Stimulated activated CD4-positive, alpha-beta T cell treated with anti-CD3 and anti-CD28 coated beads, Interleukin-12 subunit alpha, Interleukin-12 subunit beta, amount 100 ng/mL, for 4 hours (primary cell): ENCODE data around the gene PNPLA8.
"Not testable (repeated sequence)": the region's sequence is repeated elsewhere in the genome, so short reads cannot be mapped to it uniquely, and the experiment has no call there.

Experiments
- DNase-seq: peaks from one replicate; pipeline ENCODE4 v3.0.0-alpha.2; 2020

Gene PNPLA8

DNA sequence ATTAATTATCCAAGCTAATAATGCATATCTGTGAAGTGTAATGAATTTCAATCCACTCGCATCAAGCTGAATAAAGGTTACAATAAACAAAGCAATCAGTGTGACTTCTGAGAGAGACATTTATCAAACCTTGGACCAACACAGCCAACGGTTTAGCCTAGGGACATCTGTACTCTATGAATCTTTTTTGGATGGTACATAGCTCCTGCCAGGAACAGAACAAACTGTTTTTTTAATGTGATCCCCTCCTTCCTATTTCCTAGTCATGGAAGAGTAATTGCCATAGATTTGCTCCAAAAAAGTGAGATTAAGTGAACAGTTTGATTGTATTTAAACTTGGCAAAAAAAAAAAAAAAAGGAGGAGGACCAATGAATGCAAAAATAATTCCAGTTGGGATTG lies 58.5 kb downstream of the PNPLA8 start:
- no peak for DNase-seq

DNA sequence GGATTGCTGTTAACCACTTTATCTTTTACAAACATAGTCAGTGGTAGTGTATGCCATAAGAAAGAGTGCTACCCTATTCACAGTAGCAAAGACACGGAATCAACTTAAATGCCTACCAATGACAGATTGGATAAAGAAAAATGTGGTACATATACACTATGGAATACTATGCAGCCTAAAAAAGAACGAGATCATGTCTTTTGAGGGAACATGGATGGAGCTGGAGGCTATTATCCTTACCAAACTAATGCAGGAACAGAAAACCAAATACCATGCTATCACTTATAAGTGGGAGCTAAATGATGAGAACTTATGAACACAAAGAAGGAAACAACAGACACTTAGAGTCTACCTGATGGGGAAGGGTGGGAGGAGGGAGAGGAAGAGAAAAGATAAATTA lies 59.6 kb downstream of the PNPLA8 start:
- not testable (repeated sequence) for DNase-seq

DNA sequence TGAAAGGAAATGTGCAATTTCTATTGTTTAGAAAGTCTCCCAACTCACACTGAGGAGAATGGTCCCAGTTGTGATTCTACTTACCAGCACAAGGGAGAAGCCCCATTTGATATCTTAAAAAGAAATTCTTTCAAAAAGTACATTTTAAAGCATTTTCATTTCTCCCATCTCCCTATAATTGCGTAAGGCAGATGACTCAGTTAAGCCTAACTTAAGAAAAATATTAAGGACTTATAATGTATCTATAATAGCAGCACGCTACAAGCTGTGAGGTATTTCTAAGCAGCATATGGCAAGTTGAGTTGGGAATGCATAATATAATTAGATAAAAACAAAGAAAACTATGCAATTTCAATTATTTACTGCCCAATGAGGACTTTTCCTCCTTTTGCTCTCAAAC lies 61.2 kb downstream of the PNPLA8 start:
- no peak for DNase-seq

DNA sequence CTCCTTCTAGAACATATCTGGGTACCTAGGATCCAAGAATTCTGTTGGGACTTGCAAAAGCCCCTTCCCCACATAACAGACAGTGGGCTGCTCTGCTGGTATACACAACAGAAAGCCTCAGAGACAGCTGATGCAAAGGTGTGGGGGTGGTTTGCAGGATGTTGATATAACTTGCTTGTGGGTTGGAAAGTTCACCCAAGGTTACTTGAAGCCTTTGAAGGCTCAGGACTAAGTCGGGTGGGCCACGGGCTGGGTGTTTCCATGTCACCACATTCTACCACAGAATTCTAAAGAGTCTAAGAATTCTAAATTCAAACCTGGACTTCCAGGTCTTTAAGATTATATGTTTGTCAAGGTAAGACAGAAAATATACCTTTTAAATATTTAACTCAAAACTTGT lies 62.3 kb downstream of the PNPLA8 start:
- no peak for DNase-seq

DNA sequence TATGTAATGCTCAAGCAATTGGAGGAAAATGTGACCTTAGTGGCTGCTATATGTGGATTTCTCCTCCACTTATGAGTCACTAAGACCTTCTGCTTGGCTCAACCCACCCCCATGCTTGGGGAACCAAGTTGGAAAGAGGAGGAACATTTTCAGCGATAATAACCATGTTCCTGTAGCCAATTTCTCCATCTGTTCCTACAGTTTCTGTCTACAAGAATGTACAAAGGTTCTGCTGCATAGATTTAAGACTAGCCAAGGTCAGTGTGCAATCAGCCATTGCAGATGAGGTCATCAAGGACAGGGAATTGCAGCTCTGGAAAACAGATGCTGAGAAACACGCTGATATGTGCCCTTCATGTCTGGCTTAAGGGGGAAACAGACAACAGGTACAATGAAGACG lies 64.1 kb downstream of the PNPLA8 start:
- no peak for DNase-seq

DNA sequence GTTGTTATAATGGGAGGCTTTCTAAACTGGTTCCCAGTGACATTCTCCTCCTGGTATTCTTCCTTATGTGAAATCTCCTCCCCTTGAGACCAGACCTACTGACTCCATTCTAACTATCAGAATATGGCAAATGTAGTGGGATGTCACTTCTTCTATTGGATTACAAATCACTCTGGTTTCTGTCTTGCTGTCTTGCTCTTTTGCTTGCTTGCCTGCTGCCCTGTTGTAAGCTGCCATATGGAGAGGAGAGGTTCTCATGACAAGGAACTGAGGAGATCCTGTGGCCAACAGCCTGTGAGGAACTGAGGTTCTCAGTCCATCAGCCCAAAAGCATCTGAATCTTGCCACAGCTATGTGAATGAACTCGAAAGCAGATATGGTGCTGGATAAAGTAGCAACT lies 65.0 kb downstream of the PNPLA8 start:
- no peak for DNase-seq

DNA sequence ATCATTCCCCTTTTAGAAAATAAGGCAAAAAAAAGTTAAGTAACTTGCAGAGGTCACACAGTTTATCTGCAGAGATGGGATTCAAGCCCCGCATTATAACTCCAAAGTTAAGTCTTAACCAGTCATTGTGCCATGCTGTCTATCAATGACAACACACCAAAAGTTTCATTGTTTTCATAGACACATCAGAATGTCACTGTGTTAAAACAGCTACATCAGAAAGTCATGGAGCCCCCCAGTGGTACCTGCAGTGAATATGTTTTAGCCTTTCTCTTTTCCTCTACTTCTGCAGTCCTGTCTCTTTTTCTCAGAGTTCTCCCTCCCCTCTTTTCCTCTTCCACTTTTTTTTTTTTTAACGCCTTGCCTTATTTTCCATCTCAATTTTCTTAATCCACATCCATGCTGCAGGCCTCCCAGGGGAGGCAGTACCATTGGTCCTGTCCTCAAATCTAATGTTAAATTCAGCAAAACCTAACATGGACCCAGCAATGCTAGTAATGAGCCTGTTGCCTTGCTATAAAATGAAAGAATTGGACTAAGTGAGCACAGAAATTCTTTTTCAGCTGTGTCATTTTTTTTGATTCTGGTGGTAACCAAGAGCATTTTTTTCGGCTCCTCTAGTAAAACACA lies 65.9 kb downstream of the PNPLA8 start:
- no peak for DNase-seq

DNA sequence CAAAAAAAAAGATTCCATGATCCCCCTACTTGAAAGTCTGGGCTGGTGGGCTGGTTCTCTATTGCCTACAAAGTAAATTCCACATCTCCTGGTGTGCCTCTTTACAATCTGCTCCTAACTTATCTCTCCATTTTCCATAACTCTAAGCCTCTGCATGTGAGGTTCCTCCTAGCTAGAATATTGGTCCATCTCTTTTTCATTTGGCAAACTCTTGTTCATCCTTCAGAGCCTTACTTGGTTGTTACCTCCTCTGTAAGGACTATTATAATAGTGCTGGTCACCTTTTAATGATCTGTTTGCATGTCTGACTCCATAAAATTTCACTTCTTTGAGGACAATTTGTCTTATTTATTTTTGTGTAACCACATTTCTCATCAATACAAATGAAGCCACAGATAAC lies 68.1 kb downstream of the PNPLA8 start:
- DNase-seq, result no peak

DNA sequence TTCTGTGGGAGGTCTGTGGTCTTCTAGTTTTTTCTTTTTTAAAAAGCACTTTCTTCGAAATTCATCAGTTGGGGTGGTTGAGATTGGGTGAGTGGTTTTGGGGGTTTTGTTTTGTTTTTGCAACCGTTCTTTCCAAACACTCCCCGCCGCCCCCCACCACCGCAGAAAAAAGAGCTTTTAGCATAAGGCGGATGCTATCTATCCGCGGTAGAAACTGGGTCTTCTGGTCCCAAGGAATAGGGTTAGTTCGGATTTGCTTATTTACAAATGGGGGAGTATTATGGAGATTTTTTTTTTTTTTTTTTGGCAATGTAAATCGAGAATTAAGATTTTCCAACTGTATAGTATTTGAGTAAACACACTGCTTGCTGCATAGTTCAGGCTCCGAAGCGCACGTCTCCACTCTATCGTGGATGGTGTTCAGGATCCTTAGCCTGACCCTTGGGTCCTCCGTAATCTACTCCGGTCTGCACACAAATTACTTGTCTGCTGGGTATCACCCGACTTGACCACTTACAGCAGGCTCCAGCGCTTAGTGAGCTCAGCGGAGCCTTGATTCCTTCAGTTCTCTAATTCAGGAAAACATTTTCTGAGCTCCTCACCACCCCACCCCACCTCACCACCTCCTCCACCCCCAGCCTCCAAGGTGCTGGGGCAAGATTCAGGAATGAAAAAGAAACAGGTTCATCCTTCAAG lies 68.9 kb downstream of the PNPLA8 start:
- DNase-seq, result no peak

DNA sequence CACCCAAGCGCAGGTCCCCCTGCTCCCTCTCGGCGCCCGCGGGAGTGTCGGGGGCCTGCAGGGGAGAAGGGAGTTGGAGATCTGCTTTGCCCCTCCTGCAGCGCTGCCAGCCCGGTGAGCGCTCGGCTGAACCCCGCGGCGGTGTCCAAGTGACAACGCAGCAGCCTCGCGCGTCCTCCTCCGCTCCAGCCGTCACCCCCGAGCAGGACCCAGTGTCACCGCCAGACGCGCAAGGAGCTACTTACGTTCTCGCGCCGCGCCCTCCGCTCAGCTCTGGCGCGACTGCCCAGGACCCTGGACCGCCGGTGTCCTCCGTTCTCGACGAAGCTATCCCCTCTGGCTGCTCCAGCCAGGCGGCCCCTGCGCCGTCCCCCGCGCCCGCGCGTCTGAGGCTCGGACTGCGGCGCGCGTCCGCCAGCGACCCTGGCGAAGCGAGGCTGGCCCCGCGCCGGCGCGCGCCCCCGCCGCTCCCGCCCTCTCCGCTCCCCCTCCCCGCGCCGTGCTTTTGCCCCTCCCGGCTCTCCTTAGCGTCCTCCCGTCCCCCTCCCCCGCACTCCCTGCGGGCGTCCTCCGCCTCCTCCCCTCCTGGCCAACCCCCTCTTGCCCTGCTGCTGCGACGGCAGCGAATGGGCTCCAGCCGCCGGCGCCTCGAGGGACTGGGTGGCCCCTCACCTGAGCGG lies 69.8 kb downstream of the PNPLA8 start, which contains the start of gene NRCAM:
NRCAM (minus strand) TSS at position 439 of the 680 bp plus-strand sequence. CDS start 216,372 bp downstream, outside the sequence.
- DNase-seq, result peak; percentile 14

DNA sequence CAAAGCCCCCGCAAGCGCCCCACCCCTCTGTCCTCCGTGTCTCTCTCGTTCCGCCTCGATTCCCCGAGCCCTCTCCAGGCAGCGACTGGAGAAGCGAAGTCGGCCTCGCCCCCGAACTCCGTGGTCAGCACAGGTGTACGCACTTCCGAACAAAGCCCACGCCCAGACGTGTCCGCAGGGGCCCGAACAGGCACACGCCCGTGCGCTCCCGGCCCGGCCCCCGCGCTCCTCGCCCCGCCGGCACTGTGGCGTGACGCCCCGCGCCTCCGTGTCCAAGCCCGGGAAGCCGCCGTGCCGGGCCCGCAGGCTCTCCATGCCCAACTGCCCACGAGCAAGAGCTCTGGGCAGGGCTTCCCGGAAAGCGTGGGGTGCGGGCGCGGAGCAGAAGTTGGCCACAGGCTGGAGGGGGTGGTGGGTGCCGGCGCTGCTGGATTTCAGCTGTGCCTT lies 70.4 kb downstream of the PNPLA8 start:
- no peak for DNase-seq

DNA sequence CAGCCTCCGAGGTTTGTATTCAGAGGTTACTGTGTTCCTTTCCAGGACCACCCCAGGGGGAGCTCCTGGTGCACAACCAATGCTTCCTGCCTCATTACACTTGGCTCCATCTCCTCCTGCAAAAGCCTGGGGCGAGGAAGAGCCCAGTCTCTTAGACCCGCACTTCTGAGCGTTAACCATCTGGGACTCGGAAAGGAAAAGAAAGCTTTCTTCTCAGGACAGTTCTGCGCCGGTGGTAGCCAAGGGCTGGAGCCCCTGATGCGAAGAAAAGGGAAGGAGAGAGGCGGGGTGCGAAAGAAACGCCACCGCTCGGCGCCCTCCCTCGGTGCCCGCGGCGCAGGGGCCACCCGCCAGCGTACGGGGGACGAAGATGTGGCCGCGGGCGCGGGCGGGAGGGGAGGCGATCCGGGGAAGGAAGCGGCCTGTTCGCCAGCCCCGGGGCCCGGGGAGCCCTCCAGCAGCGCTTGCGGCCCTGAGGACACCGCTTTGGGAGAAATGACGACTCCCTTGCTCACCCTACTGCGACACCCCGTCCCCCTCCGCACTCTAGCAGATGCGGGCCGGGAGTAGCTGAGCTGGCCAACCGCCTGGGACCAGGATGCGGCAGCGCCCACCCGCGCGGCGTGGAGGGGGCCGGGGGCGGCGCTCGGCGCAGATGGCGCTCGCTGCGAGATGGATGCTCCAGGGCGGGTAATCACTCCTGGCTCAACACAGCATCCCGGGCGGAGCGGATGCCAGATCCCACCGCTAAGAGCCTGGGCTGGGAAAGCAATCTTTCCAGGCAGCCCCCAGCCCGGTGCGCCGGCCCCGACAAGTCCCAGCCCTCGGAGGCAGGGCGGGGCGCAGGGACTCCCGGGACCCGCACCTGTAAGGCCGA lies 71.0 kb downstream of the PNPLA8 start:
- DNase-seq, result peak; percentile 4

DNA sequence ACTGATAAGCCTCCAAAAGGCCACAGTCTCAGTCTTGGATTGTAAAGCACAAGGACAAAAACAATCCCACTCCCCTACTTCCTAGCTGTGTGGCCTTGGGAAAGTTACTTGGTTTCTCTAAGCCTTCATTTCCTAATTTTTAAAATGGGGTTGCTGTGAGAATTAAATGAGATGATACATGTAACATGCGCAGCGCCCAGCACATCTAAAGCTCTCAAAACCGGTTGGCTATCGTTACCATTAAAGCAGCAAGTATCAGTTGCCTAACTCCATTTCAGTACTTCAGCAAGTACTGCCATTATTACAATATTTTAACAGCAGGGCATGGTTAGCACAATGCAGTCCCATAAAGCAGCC lies 71.6 kb downstream of the PNPLA8 start:
- DNase-seq, result no peak

DNA sequence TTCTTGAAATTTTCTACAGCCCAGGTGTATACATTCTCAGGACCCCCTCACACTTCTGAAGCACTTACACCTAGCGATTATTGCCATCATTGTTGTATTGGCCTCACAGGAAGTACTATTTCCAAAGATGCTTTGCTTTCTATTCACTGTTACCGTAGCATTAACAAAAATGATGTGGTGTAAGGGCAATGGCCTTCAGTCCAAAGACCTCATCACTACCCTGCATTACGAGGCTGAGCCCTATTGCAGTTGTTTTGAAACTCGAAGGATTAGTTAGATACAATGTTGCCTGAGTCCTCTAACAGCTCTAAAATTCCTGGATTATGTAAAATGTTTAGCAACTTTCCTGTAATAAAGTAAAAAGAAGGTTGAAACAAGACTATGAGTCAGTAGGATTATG lies 72.6 kb downstream of the PNPLA8 start:
- DNase-seq, result no peak

DNA sequence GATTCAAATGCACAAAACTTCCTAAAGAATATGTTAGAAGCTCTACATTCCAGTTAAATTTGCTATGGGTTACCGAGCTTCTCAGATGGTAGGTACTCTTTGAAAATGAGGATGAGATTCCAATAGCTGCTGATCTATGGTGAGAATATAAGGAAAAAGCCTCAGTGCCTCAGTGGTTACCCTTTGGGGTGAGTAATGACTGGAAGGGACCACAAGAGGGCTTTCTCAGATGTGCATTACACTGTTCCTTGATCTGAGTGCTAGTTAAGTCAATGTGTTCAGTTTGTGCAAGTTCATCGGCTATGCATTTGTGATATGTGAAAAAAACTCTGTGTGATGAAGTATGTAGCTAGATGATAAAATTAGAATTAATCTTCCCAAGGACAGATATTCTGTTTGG lies 73.2 kb downstream of the PNPLA8 start:
- no peak for DNase-seq

DNA sequence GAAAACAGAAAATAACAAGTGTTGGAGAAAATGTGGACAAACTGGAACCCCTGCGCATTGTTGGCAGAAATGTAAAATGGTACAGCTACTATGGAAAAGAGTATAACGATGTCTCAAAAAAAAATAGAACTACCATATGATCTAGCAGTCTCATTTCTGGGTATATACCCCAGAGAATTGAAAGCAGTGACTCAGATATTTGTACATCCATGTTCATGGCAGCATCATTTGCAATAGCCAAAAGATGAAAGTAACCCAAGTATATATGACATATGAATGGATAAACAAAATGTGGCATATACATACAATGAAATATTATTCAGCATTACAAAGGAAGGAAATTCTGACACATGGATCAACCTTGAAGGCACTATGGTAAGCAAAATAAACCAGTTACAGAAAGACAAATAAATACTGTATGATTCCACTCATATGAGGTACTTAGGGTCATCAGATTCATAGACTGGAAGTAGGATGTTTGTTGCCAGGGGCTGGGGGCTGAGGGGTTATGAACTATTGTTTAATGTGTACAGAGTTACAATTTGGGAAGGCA lies 74.6 kb downstream of the PNPLA8 start:
- DNase-seq, result no peak

DNA sequence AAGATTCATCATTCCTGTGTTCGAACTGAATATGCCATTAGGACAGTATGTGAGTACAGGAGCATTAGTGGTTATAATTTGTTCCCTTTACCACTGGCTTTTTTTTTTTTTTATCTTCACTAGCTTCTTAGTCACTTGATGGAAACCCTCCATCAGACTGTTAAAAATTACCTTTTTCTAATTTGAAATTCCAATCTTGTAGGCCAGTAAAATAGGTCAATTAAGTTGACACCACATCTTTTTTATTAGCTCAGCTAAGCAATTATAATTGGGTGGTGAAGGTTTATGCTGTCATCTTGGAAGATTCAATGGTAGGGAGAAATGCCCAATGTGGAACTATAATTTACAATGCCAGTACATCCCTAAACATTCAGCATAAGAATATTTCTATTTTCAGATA lies 75.8 kb downstream of the PNPLA8 start:
- no peak for DNase-seq

DNA sequence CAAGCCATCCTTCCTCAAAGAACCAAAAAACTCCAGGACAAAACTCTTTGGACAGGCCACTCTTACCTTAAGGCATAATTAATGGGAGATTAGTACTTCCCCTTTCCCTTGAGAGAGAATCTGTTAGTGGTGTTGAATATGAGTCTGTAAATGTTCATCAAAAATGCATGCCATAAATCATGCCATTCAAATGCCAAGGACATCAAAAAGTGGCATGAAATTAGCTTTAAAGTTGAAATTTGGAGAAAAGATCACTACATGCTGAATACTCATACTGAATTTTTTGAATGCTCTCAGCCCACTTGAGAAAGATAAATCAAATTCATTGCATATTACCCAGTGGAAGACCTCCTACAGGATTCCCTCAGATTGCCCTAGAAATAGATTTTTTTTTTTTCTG lies 76.4 kb downstream of the PNPLA8 start:
- no peak for DNase-seq

DNA sequence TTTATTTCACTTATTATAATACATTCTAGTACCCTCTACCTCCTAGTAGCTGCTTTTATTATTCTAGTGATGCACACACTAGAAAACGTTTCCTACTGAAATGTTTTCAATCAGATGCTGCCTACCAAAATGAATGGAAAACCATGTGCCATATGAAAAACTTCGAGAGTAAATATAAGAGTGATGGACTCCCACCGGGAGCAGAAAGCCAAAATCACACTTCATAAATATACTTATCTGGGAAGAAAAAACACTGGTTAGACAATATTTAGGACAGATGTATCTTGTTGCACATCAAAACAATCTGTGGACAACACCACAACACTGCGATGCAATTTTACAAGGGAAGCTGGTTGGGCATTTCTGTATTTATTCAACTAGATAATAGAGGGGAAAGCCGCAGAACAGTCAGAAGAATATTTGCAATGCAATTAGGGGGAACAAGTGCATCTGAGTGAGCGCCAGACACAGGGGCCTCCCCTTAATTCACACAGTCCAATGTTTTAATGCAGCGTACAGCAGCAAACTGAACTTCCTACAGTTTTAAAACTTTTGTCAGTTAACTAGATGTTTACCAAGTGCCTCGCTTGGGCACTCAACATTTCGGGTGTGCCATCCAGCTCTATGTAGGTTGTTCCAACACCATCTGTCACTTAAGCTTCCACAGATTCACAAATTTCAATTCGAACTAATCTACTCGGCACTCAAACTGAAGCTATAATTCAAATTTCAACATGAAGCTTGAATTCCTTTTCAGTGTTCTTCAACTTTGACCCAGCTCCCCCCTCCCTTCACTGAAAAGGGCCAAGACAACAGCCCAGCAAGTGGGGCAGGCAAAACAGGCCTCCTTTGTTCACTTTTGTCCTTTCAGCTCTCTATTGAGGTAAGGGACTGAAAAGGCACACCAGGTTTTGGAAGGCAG lies 77.1 kb downstream of the PNPLA8 start:
- DNase-seq, result no peak

DNA sequence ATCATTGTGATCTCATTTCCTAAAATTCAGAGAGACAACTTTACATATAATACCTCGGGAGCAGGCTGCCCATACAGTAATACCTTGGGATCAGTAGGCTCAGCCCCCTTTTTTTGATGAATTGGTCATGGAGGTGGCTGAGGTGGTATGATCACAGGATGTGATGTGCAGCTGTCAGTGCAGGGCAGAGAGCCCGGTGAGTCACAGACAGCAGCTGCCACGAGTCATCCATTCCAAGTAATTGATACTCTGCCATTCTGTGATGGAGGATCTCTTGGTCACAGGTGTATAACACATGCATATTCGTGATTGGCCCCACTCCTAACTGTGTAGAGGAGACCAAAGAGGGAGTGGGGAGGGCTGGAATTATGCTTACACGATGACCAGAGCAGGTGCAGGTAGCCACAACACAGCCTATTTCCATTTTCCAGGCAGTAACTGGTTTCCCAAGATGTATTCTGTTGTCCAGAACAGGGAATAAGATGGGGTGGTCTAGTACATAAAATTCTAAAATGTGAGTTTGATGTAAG lies 83.8 kb downstream of the PNPLA8 start:
- no peak for DNase-seq

DNA sequence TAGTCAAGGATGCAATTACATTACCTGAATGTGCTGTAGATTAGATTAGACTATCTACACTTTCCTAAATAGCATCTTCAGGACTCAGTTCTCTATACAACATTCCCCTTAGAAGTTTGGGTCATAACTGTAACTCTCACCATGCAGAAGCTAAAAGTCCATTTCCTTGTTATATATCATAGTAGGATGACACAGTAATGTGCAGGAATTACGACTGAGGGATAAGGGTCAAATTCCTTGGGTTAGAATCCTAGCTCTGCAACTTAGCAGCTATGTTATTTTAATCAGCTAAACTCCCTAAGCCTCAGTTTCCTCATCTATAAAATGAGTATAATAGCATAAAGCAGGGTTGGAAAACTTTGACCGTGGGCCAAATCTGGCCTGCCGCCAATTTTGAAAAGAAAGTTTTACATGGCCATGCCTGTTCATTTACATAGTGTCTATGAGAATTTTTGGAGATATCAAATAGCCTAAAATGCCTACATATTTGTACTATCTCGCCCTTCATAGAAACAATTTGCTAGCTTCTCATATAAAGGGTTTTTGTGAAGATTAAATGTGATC lies 84.5 kb downstream of the PNPLA8 start:
- DNase-seq, result no peak
